ENCODE measurements around the gene GCHFR.

GCHFR gene

DNA sequence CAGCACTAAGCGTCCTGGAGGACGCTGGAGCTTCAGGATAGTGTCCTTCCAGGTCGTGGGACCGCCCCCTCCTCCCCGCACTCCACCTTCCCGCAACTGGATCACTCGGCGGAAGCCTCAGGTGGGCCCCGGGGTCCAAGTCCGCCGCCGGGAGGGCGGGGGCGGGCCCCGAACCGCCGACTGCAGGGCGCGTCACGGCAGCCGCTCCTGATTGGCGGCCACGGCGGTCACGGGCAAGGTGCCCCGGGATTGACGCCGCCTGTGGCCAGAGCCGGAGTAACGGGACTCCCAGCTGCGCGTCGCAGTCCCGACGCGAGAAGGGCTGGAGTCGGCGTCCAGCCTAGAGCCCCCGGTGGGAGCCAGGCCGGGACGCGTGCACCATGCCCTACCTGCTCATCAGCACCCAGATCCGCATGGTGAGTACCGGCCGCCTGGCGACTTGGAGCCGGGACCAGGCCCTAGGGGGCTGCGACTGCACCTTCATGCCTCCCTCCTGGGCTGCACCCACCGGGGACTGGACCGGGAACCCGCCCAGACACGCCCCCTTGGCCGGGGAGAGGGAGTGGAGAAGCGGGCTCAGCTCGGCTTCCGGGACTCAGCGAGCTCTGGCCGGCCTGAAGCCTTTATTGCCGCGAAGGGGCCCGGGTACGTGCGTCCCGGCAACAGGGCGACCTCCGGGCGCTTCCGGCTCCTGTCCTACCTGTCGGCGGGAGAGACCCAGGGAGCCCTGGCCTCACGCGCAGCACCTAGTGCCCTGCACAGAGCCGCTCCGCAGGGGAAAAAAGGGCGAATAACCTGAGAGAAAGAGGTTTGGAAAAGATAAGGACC lies at the start of gene GCHFR:
TSS of gene GCHFR (plus strand) at position 268 of the 828 bp plus-strand sequence. CDS start at position 381, 113 bp downstream.
- no peak for DNase-seq (ENCODE audit: low spot score)

GRCh38 chr15:40714144-40714543 lies 49.7 kb upstream of the GCHFR start:
- DNase-seq (ENCODE audit: low spot score): no peak

DNA sequence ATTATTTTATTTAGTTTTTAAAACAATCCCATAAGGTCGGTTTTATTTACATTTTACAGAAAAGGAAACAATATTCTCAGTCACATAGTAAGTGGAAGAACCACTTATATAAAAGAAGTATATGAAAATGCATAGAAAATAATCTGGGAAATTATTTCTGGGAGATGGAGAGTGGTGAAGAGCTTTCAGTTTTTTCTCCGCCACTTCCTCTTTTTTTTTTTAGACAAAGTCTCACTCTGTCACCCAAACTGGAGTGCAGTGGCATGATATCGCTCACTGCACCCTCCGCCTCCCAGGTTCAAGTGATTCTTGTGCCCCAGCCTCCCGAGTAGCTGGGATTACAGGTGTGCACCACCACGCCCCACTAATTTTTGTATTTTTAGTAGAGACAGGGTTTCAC lies 47.7 kb upstream of the GCHFR start:
- DNase-seq (ENCODE audit: low spot score): no peak

DNA sequence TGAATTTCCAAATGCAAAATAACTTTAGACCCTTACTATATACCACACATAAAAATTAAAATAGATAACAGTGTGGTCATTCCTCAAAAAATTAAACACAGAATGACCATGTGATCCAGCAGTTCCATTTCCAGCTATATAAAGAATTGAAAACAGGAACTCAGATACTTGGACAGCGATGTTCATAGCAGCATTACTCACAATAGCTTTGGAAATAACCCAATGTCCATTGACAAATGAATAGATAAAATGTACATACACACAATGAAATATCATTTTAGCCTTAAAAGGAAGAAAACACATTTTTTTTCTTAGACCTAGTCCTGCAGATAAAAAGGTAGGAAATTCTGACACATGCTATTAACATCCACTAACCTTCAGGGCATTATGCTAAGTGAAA lies 42.2 kb upstream of the GCHFR start:
- no peak for DNase-seq (ENCODE audit: low spot score)

GRCh38 chr15:40722354-40722753 lies 41.5 kb upstream of the GCHFR start:
- no peak for DNase-seq (ENCODE audit: low spot score)

DNA sequence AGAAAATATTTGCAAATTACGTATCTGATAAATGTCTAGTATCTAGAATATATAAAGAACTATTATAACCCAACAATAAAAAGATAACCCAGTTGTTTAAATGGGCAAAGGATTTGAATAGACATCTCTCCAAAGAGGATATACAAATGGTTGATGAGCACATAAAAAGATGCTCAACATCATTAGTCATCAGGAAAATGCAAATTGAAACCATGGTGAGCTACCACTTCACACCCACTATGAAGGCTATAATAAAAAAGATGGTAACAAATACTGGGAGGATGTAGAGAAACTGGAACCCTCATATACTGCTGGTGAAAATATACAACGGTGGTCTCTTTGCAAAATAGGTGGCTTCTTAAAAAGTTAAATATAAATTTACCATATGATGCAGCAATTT lies 40.9 kb upstream of the GCHFR start:
- DNase-seq (ENCODE audit: low spot score): no peak

DNA sequence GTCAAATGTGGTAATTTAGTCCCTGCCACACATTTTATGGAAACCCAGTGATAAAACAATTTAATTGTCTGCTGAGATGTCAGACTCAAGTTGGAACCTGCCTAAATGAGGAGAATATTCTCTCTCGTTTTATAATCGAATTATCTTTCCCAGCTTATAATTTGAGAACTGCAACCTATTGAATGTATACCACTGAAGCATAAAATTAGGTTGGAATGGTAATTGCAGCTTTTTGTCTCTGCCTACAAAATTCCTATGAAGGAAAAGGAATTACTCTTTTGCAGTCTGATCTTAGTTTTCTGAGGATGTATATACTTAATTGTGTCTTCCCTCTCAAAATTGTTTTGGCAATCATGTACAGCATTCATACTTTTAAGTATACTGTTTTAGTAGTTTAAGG lies 39.9 kb upstream of the GCHFR start:
- no peak for DNase-seq (ENCODE audit: low spot score)

- no peak for DNase-seq (ENCODE audit: low spot score)
Observed at GRCh38 chr15:40731034-40731433, 32.8 kb upstream of the GCHFR start.

- no peak for DNase-seq (ENCODE audit: low spot score)
Observed at GRCh38 chr15:40736575-40736974, 27.3 kb upstream of the GCHFR start.

DNA sequence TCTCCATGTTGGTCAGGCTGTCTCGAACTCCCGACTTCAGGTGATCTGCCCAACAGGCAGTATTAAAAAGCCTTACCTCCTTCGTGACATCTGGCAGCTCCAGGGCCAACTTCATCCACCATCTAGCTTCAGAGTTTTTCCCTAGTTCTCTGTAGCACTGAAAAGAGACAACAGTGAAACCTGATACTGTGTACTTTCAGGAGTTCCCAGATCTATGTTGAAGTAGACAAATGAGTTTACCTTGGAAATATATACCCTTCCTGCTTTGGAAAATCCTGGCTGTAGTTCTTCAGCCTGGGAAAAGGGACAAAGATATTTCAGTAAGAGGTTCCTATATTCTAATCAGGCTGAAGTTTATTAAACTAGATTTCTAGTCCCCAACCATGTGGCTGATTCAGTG lies 26.8 kb upstream of the GCHFR start:
- DNase-seq (ENCODE audit: low spot score): no peak

DNA sequence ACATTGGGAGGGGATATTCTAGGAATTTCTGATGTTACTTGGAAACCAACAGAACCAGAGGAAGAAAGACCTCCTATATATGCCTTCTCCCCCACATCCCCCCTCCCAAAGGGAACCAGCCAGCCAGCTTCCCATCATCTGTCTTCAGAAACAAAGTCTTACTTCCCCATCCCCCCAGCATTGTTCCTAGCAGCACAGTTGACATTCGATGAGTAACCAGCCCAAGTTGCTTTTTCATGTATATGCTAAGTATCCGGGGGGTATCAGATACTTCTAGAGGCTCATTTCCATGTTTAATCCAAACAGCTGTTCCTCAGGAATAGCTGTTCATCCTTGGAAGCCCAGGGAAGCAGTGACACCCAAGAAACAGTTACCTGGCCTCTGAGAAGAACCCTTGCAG lies 24.8 kb upstream of the GCHFR start:
- no peak for DNase-seq (ENCODE audit: low spot score)

DNA sequence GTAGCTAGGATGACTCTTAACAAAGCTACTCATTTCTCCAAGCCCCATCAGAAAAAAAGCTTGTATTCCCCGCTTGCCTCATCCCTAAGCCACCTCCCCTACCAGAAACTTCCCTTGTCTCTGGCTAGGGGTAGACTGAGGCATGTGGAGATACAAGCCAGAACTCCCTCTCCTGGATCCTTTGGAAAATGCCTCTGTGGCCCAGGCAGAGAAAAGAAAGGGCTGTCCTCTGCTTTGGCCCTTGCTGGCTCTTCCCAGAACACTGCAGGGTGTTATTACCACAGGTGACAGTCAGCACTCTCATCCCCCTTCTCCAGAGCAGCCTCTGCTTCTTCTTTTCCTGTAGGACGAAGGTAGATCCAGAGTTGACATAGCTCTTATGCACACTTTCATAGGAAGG lies 24.0 kb upstream of the GCHFR start:
- DNase-seq (ENCODE audit: low spot score): no peak

DNA sequence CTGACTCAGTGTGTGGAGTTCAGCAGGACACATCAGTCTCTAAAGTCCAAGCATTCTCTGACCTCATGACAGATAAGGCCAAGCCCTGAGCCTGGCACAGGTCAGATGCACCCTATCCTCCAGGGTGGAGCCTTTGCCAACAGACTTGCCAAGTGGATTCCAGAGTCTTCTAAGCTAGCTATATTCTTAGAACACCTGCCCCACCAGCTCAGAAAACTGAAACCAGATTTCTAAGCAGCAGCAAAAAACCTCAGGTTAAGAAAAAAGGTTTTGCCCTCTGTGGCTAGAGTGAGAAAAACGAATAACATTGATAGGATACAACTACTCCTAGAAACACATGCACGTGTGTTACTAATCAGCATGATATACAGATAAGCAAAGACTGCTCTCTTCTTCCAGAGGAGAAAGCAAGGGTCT lies 20.4 kb upstream of the GCHFR start:
- no peak for DNase-seq (ENCODE audit: low spot score)

GRCh38 chr15:40743921-40744814 lies 19.7 kb upstream of the GCHFR start:
- no peak for DNase-seq (ENCODE audit: low spot score)

DNA sequence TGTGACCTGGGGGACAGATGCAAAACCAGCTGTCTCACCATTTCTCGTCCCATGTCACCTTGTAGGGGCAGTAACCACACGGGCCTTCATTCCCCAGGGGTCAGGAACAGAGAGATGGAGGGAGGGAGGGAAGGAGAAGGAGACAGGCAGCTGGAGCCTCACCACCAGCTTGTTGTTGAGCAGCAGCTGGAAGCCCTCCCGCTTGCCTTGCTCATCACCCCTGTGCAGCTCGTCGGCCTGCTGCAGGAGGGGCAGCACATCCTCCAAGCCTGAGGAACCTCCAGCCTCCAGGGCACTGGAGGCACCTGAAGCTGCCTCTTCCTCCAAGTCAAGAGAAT lies 19.1 kb upstream of the GCHFR start:
- no peak for DNase-seq (ENCODE audit: low spot score)

- DNase-seq (ENCODE audit: low spot score): no peak
Observed at GRCh38 chr15:40746916-40747418, 16.9 kb upstream of the GCHFR start.

DNA sequence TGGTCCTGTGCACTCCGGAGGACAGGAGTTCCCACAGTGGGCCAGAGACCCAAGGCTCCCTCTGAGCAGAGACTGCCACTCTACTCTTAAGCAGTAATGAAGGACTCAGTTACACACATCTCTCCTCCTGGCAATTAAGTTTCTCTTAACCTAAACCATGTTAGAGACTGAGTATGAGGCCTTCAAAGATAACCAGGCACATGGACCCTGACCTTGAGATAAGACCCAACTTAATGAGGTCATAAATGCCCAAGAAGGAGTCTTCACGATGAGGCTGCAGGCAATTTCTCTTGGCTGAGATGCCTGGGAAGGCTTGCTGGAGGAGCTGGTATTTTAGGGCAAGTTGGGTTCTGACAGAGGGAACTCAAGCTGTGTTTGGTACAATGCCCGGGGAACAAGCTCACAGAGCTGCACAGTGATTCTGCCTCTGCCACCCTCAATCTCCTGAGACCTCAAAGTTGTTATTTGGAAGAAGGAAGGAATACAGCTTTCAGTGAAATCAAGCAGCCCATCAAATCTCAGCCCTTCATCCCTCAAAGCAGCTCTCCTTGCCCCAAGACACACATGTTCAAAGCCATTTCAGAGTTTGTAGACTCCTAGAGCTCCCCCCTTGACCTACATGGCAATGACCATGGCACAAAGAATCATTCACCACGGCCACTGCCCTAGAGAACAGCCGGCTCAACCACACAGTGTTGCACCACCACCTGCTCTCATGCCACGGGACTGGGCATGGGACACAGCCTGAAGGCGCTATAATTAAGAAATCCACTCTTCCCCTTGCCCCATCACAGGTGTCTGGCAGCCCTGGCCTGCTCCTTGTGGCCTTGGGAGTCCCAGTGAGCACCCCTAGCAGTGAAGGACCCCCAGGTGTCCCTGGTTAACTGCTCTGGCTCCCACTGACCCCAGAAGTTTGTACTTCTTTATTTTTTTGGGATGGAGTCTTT lies 15.9 kb upstream of the GCHFR start:
- no peak for DNase-seq (ENCODE audit: low spot score)

DNA sequence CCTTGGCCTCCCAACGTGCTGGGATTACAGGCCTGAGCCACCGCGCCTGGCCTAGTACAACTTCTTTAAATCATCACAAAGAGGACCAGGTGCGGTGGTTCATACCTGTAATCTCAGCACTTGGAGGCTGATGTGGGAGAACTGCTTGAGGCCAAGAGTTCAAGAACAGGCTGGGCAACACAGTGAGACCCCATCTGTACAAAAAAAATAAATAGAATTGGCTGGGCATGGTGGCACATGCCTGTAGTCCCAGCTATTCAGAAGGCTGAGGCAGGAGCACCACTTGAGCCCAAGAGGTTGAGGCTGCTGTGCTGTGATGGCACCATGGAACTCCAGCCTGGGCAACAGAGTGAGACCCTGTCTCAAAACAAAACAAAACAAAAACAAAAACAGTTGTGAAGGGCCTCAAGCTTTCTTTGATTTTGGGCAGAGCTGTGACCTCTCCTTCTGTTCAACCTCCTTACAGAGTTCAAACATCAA lies 14.7 kb upstream of the GCHFR start:
- DNase-seq (ENCODE audit: low spot score): no peak

DNA sequence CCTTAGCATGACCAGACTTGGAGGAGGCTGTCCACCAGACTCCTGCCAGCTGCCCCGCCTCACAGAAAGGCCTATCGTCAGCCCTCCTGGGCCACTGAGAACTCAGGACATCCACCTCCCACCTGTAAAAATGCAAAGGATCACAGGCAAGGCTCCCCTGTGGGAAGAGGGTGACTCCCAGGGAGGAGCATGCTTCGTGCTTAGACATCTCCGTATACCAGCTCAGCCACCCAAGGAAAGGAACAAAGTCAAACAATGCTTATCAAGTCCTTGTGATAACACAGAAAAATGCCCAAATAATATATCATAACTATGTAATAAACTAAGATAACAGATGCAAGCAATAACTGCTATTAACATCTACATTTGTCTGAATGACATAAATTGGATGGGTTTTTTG lies 13.0 kb upstream of the GCHFR start:
- DNase-seq (ENCODE audit: low spot score): no peak

- no peak for DNase-seq (ENCODE audit: low spot score)
Observed at GRCh38 chr15:40751745-40752144, 12.1 kb upstream of the GCHFR start.

GRCh38 chr15:40754574-40754882 lies 9.3 kb upstream of the GCHFR start:
- no peak for DNase-seq (ENCODE audit: low spot score)

Measured in pons (tissue), 1 donor.